ENCODE results near the gene CLTRN.
"Not testable (repeated sequence)": the region's sequence is repeated elsewhere in the genome, so short reads cannot be mapped to it uniquely, and the experiment has no call there.

Gene CLTRN

DNA sequence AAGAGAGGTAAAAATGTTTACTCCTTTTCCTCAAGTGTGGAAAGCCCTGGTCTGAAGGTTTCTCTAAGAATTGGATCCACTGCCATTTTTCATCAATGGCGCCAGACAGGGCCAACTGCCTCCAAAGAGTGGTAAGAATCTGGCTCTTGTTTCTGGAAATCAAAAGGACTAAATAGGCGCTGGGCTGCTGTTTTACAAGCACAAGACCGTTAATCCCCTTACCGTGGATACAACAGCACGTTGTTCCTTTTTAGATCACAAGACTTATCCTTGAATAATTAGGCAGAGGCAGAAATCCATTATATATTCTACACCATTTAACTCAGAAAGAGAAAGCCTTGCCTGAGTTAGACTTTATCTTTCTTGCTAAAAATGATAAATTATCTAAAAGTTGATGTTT is 10.6 kb downstream of the CLTRN start:
- no peak overlapping the region for H3K27ac ChIP-seq (ENCODE audit: insufficient read depth, low read depth, low read length, poor library complexity, severe bottlenecking)
- WGBS, 2 experiments, result 86 to 92% methylated on average over 5 of the region's 5 CpGs

DNA sequence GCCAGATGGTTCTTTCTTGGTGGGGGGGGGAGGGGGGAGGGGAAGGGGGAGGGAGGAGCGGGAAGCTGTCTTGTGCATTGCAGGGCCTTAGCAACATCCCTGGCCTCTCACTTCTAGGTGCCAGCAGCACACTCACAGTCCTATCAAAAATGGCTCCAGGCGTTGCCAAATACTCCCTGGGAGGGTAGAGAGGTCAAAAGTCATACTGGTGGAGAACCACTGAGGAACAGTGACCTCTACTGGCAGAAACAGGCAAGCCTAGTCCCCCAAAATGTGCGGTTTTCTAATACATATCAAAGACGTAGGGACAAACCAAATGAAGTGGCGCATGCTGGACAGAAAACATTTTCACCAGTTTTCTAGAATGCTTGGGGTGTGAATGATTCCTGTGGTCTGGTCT is 17.1 kb downstream of the CLTRN start:
- H3K27me3 ChIP-seq (ENCODE audit: control insufficient read depth, insufficient read depth, low read length, poor library complexity, severe bottlenecking); H3K9me3 ChIP-seq (ENCODE audit: control insufficient read depth, low read length); H3K36me3 ChIP-seq (ENCODE audit: control insufficient read depth, insufficient read depth, low read length); H3K4me3 ChIP-seq (ENCODE audit: insufficient read depth, low read depth, low read length); H3K4me1 ChIP-seq (ENCODE audit: control insufficient read depth, insufficient read depth, low read length); H3K27ac ChIP-seq (ENCODE audit: insufficient read depth, low read depth, low read length, poor library complexity, severe bottlenecking): not testable (repeated sequence)
- WGBS, 2 experiments, result no CpG with 5 or more reads among the region's 5 CpGs

More for the DNA sequence above, 10.6 kb downstream of the CLTRN start:
- no peaks in the 10 kb centered on the region for H3K36me3 ChIP-seq (ENCODE audit: control insufficient read depth, insufficient read depth, low read length)
- H3K4me3 ChIP-seq (ENCODE audit: insufficient read depth, low read depth, low read length), result no peak overlapping the region
- H3K9me3 ChIP-seq (ENCODE audit: control insufficient read depth, low read length), result no peaks in the 10 kb centered on the region
- no peaks in the 10 kb centered on the region for H3K4me1 ChIP-seq (ENCODE audit: control insufficient read depth, insufficient read depth, low read length)
- no peaks in the 10 kb centered on the region for H3K27me3 ChIP-seq (ENCODE audit: control insufficient read depth, insufficient read depth, low read length, poor library complexity, severe bottlenecking)

DNA sequence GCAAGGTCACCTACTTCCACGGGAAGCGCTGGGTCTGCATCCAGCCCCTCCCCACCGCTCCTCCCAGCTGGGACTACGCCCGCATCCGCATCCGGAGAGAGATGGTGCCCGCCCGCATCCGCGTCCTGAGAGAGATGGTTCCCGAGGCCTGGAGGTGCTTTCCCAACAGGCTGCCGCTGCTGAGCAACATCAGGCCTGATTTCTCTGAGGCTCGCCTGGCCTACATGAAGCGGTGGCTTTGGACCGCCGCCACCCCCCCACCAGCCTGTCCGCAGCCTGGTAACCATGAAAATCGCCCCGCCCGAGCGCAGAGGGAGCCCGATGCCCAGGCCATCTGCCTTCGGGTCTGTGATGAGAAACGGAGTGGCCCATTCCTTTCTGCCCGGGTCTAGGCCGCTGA is 18.1 kb downstream of the CLTRN start:
- Histone ChIP-seq H3K27ac (ENCODE audit: insufficient read depth, low read depth, low read length, poor library complexity, severe bottlenecking) (no peak overlapping the region), H3K36me3 (ENCODE audit: control insufficient read depth, insufficient read depth, low read length) (no peaks in the 10 kb centered on the region), H3K4me1 (ENCODE audit: control insufficient read depth, insufficient read depth, low read length) (no peaks in the 10 kb centered on the region), H3K4me3 (ENCODE audit: insufficient read depth, low read depth, low read length) (no peak overlapping the region), H3K27me3 (ENCODE audit: control insufficient read depth, insufficient read depth, low read length, poor library complexity, severe bottlenecking) (no peaks in the 10 kb centered on the region), H3K9me3 (ENCODE audit: control insufficient read depth, low read length) (no peaks in the 10 kb centered on the region)
- WGBS, 2 experiments, result 97% methylated on average over 27 of the region's 27 CpGs

DNA sequence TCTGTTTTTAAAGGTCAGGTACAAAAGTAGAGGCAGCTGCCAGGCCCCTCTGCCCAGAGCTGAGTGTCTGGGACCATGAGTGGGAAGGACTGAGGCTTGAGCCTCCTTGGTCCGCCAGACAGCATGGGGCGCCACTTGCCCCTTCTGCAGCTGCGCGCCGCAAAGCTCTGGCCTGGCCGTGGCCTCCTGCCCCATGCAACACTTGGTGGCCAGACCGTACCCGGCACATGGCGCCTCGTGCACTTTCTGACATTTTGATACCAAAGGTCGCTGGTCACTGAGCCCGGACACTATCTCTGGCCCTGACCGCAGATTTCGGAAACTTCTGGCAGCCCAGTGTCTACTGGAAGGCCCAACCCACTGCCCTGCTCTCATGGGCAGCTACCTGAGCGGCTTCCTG is 18.6 kb downstream of the CLTRN start:
- H3K36me3 ChIP-seq (ENCODE audit: control insufficient read depth, insufficient read depth, low read length), result no peaks in the 10 kb centered on the region
- 96 to 98% methylated on average over 15 of the region's 15 CpGs for WGBS, 2 experiments
- no peak overlapping the region for H3K27ac ChIP-seq (ENCODE audit: insufficient read depth, low read depth, low read length, poor library complexity, severe bottlenecking)
- H3K9me3 ChIP-seq (ENCODE audit: control insufficient read depth, low read length), result no peaks in the 10 kb centered on the region
- H3K4me1 ChIP-seq (ENCODE audit: control insufficient read depth, insufficient read depth, low read length), result no peaks in the 10 kb centered on the region
- no peak overlapping the region for H3K4me3 ChIP-seq (ENCODE audit: insufficient read depth, low read depth, low read length)
- no peaks in the 10 kb centered on the region for H3K27me3 ChIP-seq (ENCODE audit: control insufficient read depth, insufficient read depth, low read length, poor library complexity, severe bottlenecking)

DNA sequence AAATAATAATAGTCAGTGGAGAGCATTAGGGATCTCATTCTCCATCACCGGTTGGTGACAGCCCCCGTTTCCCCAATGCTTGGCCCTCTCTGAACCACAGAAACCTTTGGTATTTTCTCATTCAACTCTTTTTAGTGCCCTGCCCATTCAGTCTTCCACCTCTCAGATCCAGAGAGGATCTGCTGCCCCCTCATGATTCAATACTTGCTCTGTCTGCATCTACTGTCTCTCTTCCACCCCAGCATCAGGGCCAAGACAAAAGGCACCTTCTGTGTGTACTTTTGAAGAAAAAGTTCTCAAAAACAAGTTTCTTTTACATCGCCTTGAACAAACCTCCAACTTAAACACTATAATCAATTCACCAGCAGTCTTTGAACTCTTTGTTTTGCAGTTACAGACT is 19.3 kb downstream of the CLTRN start:
- no peak overlapping the region for H3K27ac ChIP-seq (ENCODE audit: insufficient read depth, low read depth, low read length, poor library complexity, severe bottlenecking)
- no peak overlapping the region for H3K4me3 ChIP-seq (ENCODE audit: insufficient read depth, low read depth, low read length)
- 88 to 90% methylated on average over 3 of the region's 3 CpGs for WGBS, 2 experiments
- no peaks in the 10 kb centered on the region for H3K36me3 ChIP-seq (ENCODE audit: control insufficient read depth, insufficient read depth, low read length)
- no peaks in the 10 kb centered on the region for H3K27me3 ChIP-seq (ENCODE audit: control insufficient read depth, insufficient read depth, low read length, poor library complexity, severe bottlenecking)
- no peaks in the 10 kb centered on the region for H3K9me3 ChIP-seq (ENCODE audit: control insufficient read depth, low read length)
- no peaks in the 10 kb centered on the region for H3K4me1 ChIP-seq (ENCODE audit: control insufficient read depth, insufficient read depth, low read length)

DNA sequence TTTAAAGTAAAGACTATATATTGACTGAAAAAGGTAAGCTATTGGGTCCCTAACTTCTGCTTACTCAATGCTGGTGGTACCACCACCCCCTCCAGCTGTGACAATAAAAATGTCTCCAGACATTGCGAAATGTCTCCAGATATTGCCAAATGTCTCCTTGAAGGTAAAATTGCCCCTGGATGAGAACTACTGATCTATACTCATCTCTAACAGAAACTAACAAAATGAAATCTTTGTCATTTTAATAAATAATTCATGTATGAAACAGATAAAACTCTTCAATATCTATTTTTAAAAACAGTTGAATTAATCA is 20.1 kb downstream of the CLTRN start:
- Histone ChIP-seq H3K36me3 (ENCODE audit: control insufficient read depth, insufficient read depth, low read length) (no peaks in the 10 kb centered on the region), H3K27me3 (ENCODE audit: control insufficient read depth, insufficient read depth, low read length, poor library complexity, severe bottlenecking) (no peaks in the 10 kb centered on the region), H3K27ac (ENCODE audit: insufficient read depth, low read depth, low read length, poor library complexity, severe bottlenecking) (no peak overlapping the region), H3K4me3 (ENCODE audit: insufficient read depth, low read depth, low read length) (no peak overlapping the region), H3K4me1 (ENCODE audit: control insufficient read depth, insufficient read depth, low read length) (no peaks in the 10 kb centered on the region), H3K9me3 (ENCODE audit: control insufficient read depth, low read length) (no peaks in the 10 kb centered on the region)
- 87 to 100% methylated on average over 1 of the region's 1 CpG for WGBS, 2 experiments

DNA sequence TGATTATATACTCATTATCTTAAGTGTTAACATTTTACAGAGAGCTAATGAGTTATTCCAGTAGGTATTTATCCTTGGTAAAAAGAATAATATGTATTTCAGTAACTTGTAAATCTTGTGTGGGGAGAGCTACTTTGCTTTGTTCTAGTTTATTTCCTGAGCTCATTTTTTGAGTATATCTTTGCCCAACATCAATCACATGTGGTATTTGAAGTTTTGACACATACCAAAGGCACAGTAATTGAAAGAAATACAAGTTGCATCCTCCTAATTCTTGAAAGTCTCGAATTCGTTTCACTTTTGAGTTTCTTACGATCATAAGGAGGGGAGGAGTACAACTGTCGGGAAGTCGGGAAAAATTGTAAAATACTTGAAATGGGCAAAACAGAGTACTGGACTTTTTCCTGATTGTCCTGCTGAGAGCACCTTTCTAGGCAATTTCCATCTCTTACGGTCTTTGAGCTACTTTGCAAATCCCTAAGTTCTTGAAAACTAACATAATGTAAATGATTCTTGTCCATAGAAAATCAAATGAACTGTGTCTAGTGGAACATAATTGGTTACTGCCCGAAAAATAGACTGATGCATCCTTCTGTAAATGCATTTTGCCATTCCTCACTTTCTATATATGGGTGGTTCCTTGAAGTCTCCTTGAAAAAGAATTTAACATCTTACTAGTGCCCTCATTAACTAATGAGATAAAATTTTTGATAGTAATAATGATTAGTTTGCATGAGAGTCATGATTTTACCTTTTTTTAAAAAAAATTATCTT is 20.6 kb downstream of the CLTRN start:
- Histone ChIP-seq H3K4me1 (ENCODE audit: control insufficient read depth, insufficient read depth, low read length) (no peaks in the 10 kb centered on the region), H3K27ac (ENCODE audit: insufficient read depth, low read depth, low read length, poor library complexity, severe bottlenecking) (no peak overlapping the region), H3K36me3 (ENCODE audit: control insufficient read depth, insufficient read depth, low read length) (no peaks in the 10 kb centered on the region), H3K4me3 (ENCODE audit: insufficient read depth, low read depth, low read length) (no peak overlapping the region), H3K9me3 (ENCODE audit: control insufficient read depth, low read length) (no peaks in the 10 kb centered on the region), H3K27me3 (ENCODE audit: control insufficient read depth, insufficient read depth, low read length, poor library complexity, severe bottlenecking) (no peaks in the 10 kb centered on the region)
- WGBS, 2 experiments, result 92 to 98% methylated on average over 6 of the region's 7 CpGs

DNA sequence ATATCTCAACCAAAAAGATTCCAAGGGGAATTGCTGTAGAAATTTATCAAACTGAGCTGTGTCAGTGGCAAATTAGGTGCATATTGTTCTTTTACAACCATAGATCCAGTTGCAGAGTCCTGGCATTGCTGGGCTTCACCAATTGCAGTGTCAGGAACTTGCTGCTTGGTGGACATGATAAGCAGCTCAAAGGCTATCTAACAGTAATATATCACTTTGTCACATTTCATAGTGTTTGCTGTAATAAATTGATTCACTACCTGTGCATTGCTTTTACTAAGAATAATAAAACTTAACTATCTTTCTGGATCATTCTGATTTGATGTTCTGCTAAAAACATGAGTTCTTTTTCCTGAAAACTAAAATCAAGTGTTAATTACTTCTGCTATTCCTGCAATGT is 33.0 kb downstream of the CLTRN start:
- no peaks in the 10 kb centered on the region for H3K36me3 ChIP-seq (ENCODE audit: control insufficient read depth, insufficient read depth, low read length)
- no peaks in the 10 kb centered on the region for H3K9me3 ChIP-seq (ENCODE audit: control insufficient read depth, low read length)
- H3K4me3 ChIP-seq (ENCODE audit: insufficient read depth, low read depth, low read length), result no peak overlapping the region
- H3K4me1 ChIP-seq (ENCODE audit: control insufficient read depth, insufficient read depth, low read length), result no peaks in the 10 kb centered on the region
- H3K27me3 ChIP-seq (ENCODE audit: control insufficient read depth, insufficient read depth, low read length, poor library complexity, severe bottlenecking), result no peaks in the 10 kb centered on the region
- no peak overlapping the region for H3K27ac ChIP-seq (ENCODE audit: insufficient read depth, low read depth, low read length, poor library complexity, severe bottlenecking)

DNA sequence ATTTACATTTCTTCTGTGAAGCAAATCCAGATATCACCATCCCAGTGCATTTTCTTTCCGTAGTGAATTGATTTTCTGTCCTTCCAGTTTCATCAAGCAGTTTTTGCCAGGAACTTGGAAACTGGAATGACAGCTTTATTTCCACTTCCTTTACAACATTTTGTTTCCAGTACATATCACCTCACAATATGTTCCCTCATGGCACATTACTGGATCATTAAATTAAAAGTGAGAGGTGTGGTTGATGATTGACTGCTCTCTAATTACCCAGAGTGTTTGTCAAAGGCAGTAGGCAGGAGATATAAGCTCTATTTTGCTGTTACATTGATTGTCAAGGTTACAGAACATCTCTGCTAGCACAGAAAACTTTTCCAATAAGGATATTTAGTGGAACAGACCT is 41.6 kb downstream of the CLTRN start:
- H3K4me1 ChIP-seq (ENCODE audit: control insufficient read depth, insufficient read depth, low read length), result no peaks in the 10 kb centered on the region
- no peaks in the 10 kb centered on the region for H3K27me3 ChIP-seq (ENCODE audit: control insufficient read depth, insufficient read depth, low read length, poor library complexity, severe bottlenecking)
- H3K36me3 ChIP-seq (ENCODE audit: control insufficient read depth, insufficient read depth, low read length), result no peaks in the 10 kb centered on the region
- no peak overlapping the region for H3K27ac ChIP-seq (ENCODE audit: insufficient read depth, low read depth, low read length, poor library complexity, severe bottlenecking)
- H3K9me3 ChIP-seq (ENCODE audit: control insufficient read depth, low read length), result no peaks in the 10 kb centered on the region
- 87 to 100% methylated on average over 1 of the region's 1 CpG for WGBS, 2 experiments
- H3K4me3 ChIP-seq (ENCODE audit: insufficient read depth, low read depth, low read length), result no peak overlapping the region

DNA sequence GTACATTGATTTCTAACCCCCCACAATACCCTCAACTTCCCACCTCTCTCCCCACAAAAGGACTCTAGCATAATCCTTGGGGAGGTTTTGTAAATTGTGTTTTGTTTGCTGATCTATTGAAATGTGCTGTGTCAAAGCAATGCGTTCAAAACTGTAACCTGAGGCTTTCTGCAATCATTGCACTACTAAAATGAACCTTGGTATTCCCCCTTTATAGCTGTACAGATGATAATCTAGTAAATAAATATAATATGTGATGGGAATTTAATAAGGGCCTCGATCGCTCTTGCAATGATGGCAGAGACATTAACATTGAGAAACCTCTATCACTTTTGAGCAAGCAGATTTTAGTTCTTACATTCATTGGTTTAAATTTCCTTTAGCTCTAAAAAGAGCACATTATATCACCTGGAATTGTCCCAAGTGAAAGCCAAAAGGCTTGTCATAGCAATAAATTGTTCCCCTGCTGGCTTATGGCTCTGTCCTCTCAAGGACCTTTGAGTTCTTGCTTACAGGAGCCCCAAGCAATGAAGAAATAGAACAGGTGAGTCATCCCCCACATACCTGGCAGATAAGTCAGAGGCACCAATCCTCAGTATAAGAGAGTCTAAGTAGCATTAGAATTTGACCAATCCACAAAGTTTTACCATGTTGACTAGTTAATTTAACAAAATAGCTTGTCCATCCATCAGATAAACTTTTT is 45.4 kb downstream of the CLTRN start:
- Histone ChIP-seq H3K27ac (ENCODE audit: insufficient read depth, low read depth, low read length, poor library complexity, severe bottlenecking) (no peak overlapping the region), H3K27me3 (ENCODE audit: control insufficient read depth, insufficient read depth, low read length, poor library complexity, severe bottlenecking) (no peaks in the 10 kb centered on the region)
- 80% methylated on average over 3 of the region's 3 CpGs; no CpG with 5 or more reads in 1 of the 2 experiments for WGBS, 2 experiments

More for the DNA sequence above, 45.4 kb downstream of the CLTRN start:
- no peaks in the 10 kb centered on the region for H3K9me3 ChIP-seq (ENCODE audit: control insufficient read depth, low read length)
- H3K4me3 ChIP-seq (ENCODE audit: insufficient read depth, low read depth, low read length), result no peak overlapping the region
- no peaks in the 10 kb centered on the region for H3K4me1 ChIP-seq (ENCODE audit: control insufficient read depth, insufficient read depth, low read length)
- no peaks in the 10 kb centered on the region for H3K36me3 ChIP-seq (ENCODE audit: control insufficient read depth, insufficient read depth, low read length)
